Activated B cell treated with CpG ODN at 0.5 μM for 24 hours (primary cell): ENCODE results near the gene CD300H. TPM values are rescaled to one million over a fixed set of nuclear protein-coding genes. Genes with fewer than 3 reads are reported as not detected.

Experiments
- ATAC-seq: fragments of 200-7000 bp; cut with Tn5 transposase; one replicate; pipeline ENCODE4 v1.10.0; 2021; ENCODE audit warnings: low read depth, mild to moderate bottlenecking, moderate library complexity
- CTCF ChIA-PET: fragments of 350-600 bp; sonication (Branson Sonifier 250); formaldehyde crosslinking; loops from one replicate; lab custom pipeline; 2021; ENCODE audit warnings: antibody characterized with exemption; lab: Charles Lee
- POLR2A ChIA-PET: fragments of 350-600 bp; sonication (Branson Sonifier 250); formaldehyde crosslinking; loops from one replicate; lab custom pipeline; 2021; ENCODE audit warnings: antibody characterized with exemption; lab: Charles Lee
- DNase-seq: peaks from one replicate; pipeline ENCODE4 v3.0.0; 2022
- H3K27ac Mint-ChIP-seq: one replicate; pipeline ENCODE4 v1.8.0; 2020; ENCODE audit warnings: mixed read lengths
- H3K27me3 Mint-ChIP-seq: one replicate; pipeline ENCODE4 v1.8.0; 2021; ENCODE audit warnings: mixed read lengths
- H3K36me3 Mint-ChIP-seq: one replicate; pipeline ENCODE4 v1.8.0; 2021; ENCODE audit warnings: low read depth, mixed read lengths
- H3K4me1 Mint-ChIP-seq: one replicate; pipeline ENCODE4 v1.8.0; 2021; ENCODE audit warnings: mixed read lengths
- H3K4me3 Mint-ChIP-seq: one replicate; pipeline ENCODE4 v1.8.0; 2020; ENCODE audit warnings: mild to moderate bottlenecking, mixed read lengths
- H3K9me3 Mint-ChIP-seq: one replicate; pipeline ENCODE4 v1.8.0; 2020; ENCODE audit warnings: mixed read lengths
- CTCF ChIP-seq: fragments of 200-600 bp; IDR thresholded peaks from one replicate; pipeline ENCODE4 v1.8.0; 2022; ENCODE audit warnings: antibody characterized with exemption, mild to moderate bottlenecking
- intact Hi-C: fragments of 100-400 bp; cut with micrococcal nuclease; formaldehyde crosslinking; loops from one replicate; pipeline ENCODE4 v1.15.1; 2024
- total RNA-seq: library from RNA; stranded (reverse); gene quantifications from 2 replicates; pipeline ENCODE4 v1.2.3, GENCODE V29; 2022

CD300H gene
- total RNA-seq, 1 donor from 2014 or later = not detected

GRCh38 chr17:74547264-74547663 lies 20.0 kb downstream of the CD300H start:
- no peak for ATAC-seq
- CTCF ChIA-PET = no interaction called here
- Mint-ChIP-seq H3K4me1 (peaks cover 4% of the 10 kb centered on the region), H3K27ac (no peak overlapping the region), H3K27me3 (peaks cover 8% of the 10 kb centered on the region), H3K9me3 (no peaks in the 10 kb centered on the region), H3K36me3 (no peaks in the 10 kb centered on the region), H3K4me3 (no peak overlapping the region)
- no peak for DNase-seq
- no peak for TF ChIP-seq CTCF
- intact Hi-C loops = no loop called here
- POLR2A ChIA-PET = no interaction called here

- no peak for TF ChIP-seq CTCF
- no peak for ATAC-seq
- ChIA-PET CTCF (no interaction called here), POLR2A (no interaction called here)
- no peaks in the 10 kb centered on the region for H3K9me3 Mint-ChIP-seq
- H3K4me1 Mint-ChIP-seq = peaks cover 4% of the 10 kb centered on the region
- no peaks in the 10 kb centered on the region for H3K36me3 Mint-ChIP-seq
- intact Hi-C loops = no loop called here
- no peak overlapping the region for H3K4me3 Mint-ChIP-seq
- H3K27ac Mint-ChIP-seq = no peak overlapping the region
- peaks cover 8% of the 10 kb centered on the region for H3K27me3 Mint-ChIP-seq
- no peak for DNase-seq
Observed at GRCh38 chr17:74546586-74546985, 20.7 kb downstream of the CD300H start.

DNA sequence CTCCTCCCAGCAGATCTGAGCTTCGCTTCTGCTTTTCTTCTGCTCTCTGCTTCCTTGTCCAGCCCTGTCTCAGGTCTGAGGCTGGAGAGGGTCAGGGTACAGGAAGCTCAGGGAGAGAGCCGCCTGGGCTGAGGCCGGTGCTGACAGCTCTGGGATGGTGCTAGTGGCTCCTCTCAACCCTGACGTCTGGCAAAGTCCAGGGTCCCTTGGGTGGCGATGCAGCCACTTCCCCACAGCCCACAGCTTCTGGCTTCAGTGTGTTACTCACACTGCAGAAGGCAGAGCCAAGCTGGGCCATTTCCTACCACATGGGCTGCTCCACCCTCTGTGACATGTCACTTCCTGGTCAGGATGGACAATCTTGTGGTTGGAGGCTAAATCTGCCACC lies 21.5 kb downstream of the CD300H start, which contains the start of gene CD300C:
Gene CD300C, minus strand, starts transcription at position 273 of the 388 bp plus-strand sequence. CDS start 333 bp downstream, outside the sequence.
- Mint-ChIP-seq H3K36me3 (no peaks in the 10 kb centered on the region), H3K27me3 (peaks cover 3% of the 10 kb centered on the region), H3K9me3 (no peaks in the 10 kb centered on the region), H3K4me3 (no peak within 1 kb of the TSS), H3K4me1 (peaks cover 4% of the 10 kb centered on the region), H3K27ac (no peak within 1 kb of the TSS)
- DNase-seq = no peak
- POLR2A ChIA-PET = interaction anchor here (0.5 to 0.7 kb wide), 2 partner anchors 10 to 13 kb away, joined by 3 to 6 read pairs; no protein-coding TSS in a partner anchor
- CTCF ChIA-PET = no interaction called here
- no peak for TF ChIP-seq CTCF
- intact Hi-C loops = no loop called here
- peak; percentile 31 for ATAC-seq

DNA sequence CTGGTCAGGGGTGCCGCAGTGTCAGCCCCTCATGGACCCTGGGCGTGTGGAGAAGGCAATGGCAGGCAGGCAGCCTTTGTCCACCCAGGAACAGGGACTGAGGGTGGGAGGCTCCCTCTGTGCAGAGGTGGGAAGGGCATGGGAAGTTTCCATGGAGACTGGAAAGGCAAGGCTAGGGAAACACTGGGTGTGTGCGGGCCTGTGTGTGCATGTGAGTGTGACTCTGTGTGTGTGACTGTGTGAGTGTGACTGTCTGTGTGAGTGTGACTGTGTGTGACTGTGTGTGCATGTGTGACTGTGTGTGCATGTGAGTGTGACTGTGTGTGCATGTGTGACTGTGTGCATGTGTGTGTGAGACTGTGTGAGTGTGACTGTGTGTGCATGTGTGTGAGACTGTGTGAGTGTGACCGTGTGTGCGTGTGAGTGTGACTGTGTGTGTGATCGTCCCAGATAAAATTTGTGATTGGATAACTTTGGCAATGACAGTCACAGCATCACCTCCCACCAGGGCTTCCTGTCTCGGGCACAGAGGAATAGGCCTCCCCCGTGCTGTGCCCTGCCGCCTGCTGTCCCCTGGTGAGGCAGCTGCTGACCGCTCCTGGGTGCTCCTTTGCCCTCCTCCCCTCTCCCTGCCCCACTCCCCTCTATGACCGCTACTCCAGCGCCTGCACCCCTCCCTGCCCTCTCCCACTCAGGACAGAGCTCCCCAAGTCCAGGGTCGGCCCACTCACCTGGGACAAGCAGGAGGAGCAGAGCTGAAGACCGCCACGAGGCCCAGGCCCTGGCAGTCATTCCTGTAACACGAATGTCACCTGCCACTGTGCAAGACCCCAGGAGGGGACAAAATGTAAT lies 22.1 kb downstream of the CD300H start:
- DNase-seq = no peak
- Mint-ChIP-seq H3K4me3 (no peak overlapping the region), H3K4me1 (peaks cover 4% of the 10 kb centered on the region), H3K36me3 (no peaks in the 10 kb centered on the region), H3K27me3 (peaks cover 3% of the 10 kb centered on the region), H3K9me3 (no peaks in the 10 kb centered on the region), H3K27ac (no peak overlapping the region)
- intact Hi-C loops = no loop called here
- no peak for ATAC-seq
- no peak for TF ChIP-seq CTCF
- POLR2A ChIA-PET = interaction anchor here (0.5 to 0.7 kb wide), 2 partner anchors 10 to 12 kb away, joined by 3 to 6 read pairs; no protein-coding TSS in a partner anchor
- CTCF ChIA-PET = no interaction called here

DNA sequence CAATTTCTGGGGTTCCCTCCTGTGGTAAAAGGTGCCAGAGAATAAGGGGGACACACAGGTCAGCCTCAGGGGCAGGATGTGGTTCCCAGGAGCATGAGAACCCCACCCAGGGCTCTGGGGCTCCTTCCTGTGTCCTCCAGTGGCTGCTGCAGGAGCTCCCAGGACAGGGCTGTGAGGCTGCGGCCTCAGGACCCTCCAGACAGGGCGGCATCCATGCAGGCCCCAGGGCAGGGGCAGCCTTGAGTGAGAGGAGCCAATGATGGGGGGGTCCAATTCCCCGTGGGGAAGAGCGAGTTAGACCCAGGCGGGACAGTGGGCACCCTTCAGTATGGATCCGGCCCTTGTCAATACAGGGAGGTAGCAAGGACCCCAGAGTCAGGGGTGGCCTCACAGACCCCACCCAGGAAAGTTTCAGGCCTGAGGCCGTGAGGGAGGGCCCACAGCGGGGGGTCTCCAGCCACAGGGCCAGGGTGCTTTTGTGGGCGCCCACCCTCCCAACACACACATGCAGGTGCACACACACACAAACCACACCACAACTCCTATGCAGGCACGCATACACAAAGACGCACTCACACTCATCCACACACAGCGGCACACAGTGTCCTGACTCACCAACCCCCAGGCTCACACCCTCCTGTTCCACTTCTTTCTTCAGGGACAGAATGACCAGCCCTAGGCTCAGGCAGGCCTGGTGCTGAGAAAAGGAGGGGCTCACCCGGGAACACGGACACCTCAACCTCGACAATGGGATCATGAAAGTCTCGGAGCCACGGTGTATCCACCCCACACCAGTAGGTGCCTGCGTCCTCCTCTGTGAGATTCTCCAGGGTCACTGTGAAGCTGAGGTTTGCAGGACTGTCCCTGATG lies 23.2 kb downstream of the CD300H start:
- H3K27me3 Mint-ChIP-seq = peaks cover 3% of the 10 kb centered on the region
- peaks cover 4% of the 10 kb centered on the region for H3K4me1 Mint-ChIP-seq
- H3K9me3 Mint-ChIP-seq = no peaks in the 10 kb centered on the region
- POLR2A ChIA-PET = no interaction called here
- no peak for DNase-seq
- CTCF ChIA-PET = no interaction called here
- no peak overlapping the region for H3K4me3 Mint-ChIP-seq
- intact Hi-C loops = no loop called here
- no peak overlapping the region for H3K27ac Mint-ChIP-seq
- no peak for ATAC-seq
- no peaks in the 10 kb centered on the region for H3K36me3 Mint-ChIP-seq
- TF ChIP-seq CTCF = no peak
